Smooth muscle cell (in vitro differentiated cells): ENCODE data around the gene ATRX. TPM values are rescaled to one million over a fixed set of nuclear protein-coding genes. Genes with fewer than 3 reads are reported as not detected.

ENCODE experiments used
- DNase-seq: peaks from one replicate; lab custom pipeline; 2025; ENCODE audit not compliant: unreplicated experiment; lab: John Stamatoyannopoulos, UW
- H2AFZ ChIP-seq: fragments of 200-600 bp; sonication (generic); 2 replicates; pipeline ENCODE4 v1.6.0; 2016; ENCODE audit warnings: antibody characterized with exemption, low read depth, mild to moderate bottlenecking
- H3F3A ChIP-seq: fragments of 200-600 bp; sonication (generic); 2 replicates; pipeline ENCODE4 v1.6.0; 2017; ENCODE audit warnings: antibody characterized with exemption, low read depth
- H3K27ac ChIP-seq: fragments of 200-600 bp; sonication (generic); 2 replicates; pipeline ENCODE4 v1.5.1; 2016; ENCODE audit warnings: low read depth, mild to moderate bottlenecking
- H3K27me3 ChIP-seq: fragments of 200-600 bp; sonication (generic); 2 replicates; pipeline ENCODE4 v1.6.1; 2016; ENCODE audit warnings: low read depth, mild to moderate bottlenecking
- H3K36me3 ChIP-seq: fragments of 200-600 bp; sonication (generic); 2 replicates; pipeline ENCODE4 v1.5.1; 2016; ENCODE audit warnings: low read depth
- H3K4me1 ChIP-seq: fragments of 200-600 bp; sonication (generic); 2 replicates; pipeline ENCODE4 v1.5.1; 2016; ENCODE audit warnings: low read depth
- H3K4me2 ChIP-seq: fragments of 200-600 bp; sonication (generic); 2 replicates; pipeline ENCODE4 v1.6.0; 2016; ENCODE audit warnings: mild to moderate bottlenecking
- H3K4me3 ChIP-seq: fragments of 200-600 bp; sonication (generic); 2 replicates; pipeline ENCODE4 v1.5.1; 2016; ENCODE audit warnings: mild to moderate bottlenecking
- H3K79me2 ChIP-seq: fragments of 200-600 bp; sonication (generic); 2 replicates; pipeline ENCODE4 v1.6.0; 2016; ENCODE audit warnings: low read depth, mild to moderate bottlenecking
- H3K9ac ChIP-seq: fragments of 200-600 bp; sonication (generic); 2 replicates; pipeline ENCODE4 v1.6.0; 2016; ENCODE audit warnings: low read depth
- H3K9me3 ChIP-seq: fragments of 200-600 bp; sonication (generic); replicated peaks from 2 replicates; pipeline ENCODE4 v1.5.1; 2016; ENCODE audit warnings: low read depth
- H4K20me1 ChIP-seq: fragments of 200-600 bp; sonication (generic); 2 replicates; pipeline ENCODE4 v1.6.0; 2016; ENCODE audit warnings: low read depth
- CTCF ChIP-seq: fragments of 200-600 bp; sonication (generic); IDR thresholded peaks from 2 replicates; pipeline ENCODE4 v1.5.1; 2017; ENCODE audit warnings: borderline replicate concordance, mild to moderate bottlenecking, antibody characterized with exemption; ENCODE audit not compliant: insufficient read depth, poor library complexity, severe bottlenecking
- WGBS: methylation state at CpG from one replicate; pipeline ENCODE4 v1.1.7; 2016; ENCODE audit warnings: low lambda C conversion rate; 5-methylcytosine and 5-hydroxymethylcytosine counted together
- polyA plus RNA-seq: library from polyadenylated mRNA; unstranded; fragments of >200 nt; fragmentation: Nextera tagmentation; extraction: Ambion mirVana; gene quantifications from 2 replicates; pipeline ENCODE4 v1.2.1, GENCODE V29; 2016
- total RNA-seq: library from RNA; depleted of rRNA; stranded (reverse); fragments of >200 nt; gene quantifications from 2 replicates; pipeline ENCODE4 v1.2.3, GENCODE V29; 2014

ATRX gene
- total and polyA plus RNA-seq, 2 experiments from 2014 or later: 38.0 to 79.2 TPM

- no peaks in the 10 kb centered on the region for H3K36me3 ChIP-seq
- H3K9me3 ChIP-seq: no peaks in the 10 kb centered on the region
These were observed 28.2 kb upstream of the ATRX start for GRCh38 chrX:77814210-77814609.

GRCh38 chrX:77802201-77802600 lies 16.2 kb upstream of the ATRX start:
- 58% methylated on average over 1 of the region's 1 CpG for WGBS
- no peaks in the 10 kb centered on the region for H3F3A ChIP-seq
- no peaks in the 10 kb centered on the region for H4K20me1 ChIP-seq

More at GRCh38 chrX:77814210-77814609, 28.2 kb upstream of the ATRX start:
- no peaks in the 10 kb centered on the region for H4K20me1 ChIP-seq
- no peak overlapping the region for H3K27ac ChIP-seq
- H2AFZ ChIP-seq: no peak overlapping the region
- H3K4me1 ChIP-seq: no peaks in the 10 kb centered on the region
- H3K4me3 ChIP-seq: no peak overlapping the region
- H3K27me3 ChIP-seq: no peaks in the 10 kb centered on the region
- DNase-seq: no peak
- H3K79me2 ChIP-seq: no peaks in the 10 kb centered on the region
- WGBS: 89% methylated on average over 1 of the region's 1 CpG
- TF ChIP-seq CTCF: no peak
- no peaks in the 10 kb centered on the region for H3F3A ChIP-seq
- no peak overlapping the region for H3K9ac ChIP-seq
- H3K4me2 ChIP-seq: no peak overlapping the region

GRCh38 chrX:77795124-77795523 lies 9.1 kb upstream of the ATRX start:
- TF ChIP-seq CTCF: no peak
- no peak for DNase-seq
- no peak overlapping the region for H2AFZ ChIP-seq
- no peak overlapping the region for H3K27ac ChIP-seq
- H3K79me2 ChIP-seq: no peaks in the 10 kb centered on the region
- H3K9me3 ChIP-seq: no peaks in the 10 kb centered on the region
- H3K9ac ChIP-seq: no peak overlapping the region
- no peaks in the 10 kb centered on the region for H3F3A ChIP-seq
- H3K4me3 ChIP-seq: no peak overlapping the region
- 91% methylated on average over 1 of the region's 1 CpG for WGBS
- H3K4me1 ChIP-seq: no peaks in the 10 kb centered on the region
- no peaks in the 10 kb centered on the region for H4K20me1 ChIP-seq
- H3K36me3 ChIP-seq: no peaks in the 10 kb centered on the region
- H3K27me3 ChIP-seq: no peaks in the 10 kb centered on the region
- no peak overlapping the region for H3K4me2 ChIP-seq

More at GRCh38 chrX:77802201-77802600, 16.2 kb upstream of the ATRX start:
- no peak overlapping the region for H3K4me3 ChIP-seq
- H3K4me1 ChIP-seq: no peaks in the 10 kb centered on the region
- H3K27me3 ChIP-seq: no peaks in the 10 kb centered on the region
- TF ChIP-seq CTCF: no peak
- DNase-seq: no peak
- no peak overlapping the region for H3K27ac ChIP-seq
- no peaks in the 10 kb centered on the region for H3K9me3 ChIP-seq
- no peaks in the 10 kb centered on the region for H3K79me2 ChIP-seq
- H2AFZ ChIP-seq: no peak overlapping the region
- H3K4me2 ChIP-seq: no peak overlapping the region
- no peaks in the 10 kb centered on the region for H3K36me3 ChIP-seq
- no peak overlapping the region for H3K9ac ChIP-seq

- Histone ChIP-seq H4K20me1 (no peaks in the 10 kb centered on the region), H3K9ac (no peak overlapping the region), H3K79me2 (no peaks in the 10 kb centered on the region), H3K27me3 (no peaks in the 10 kb centered on the region), H3F3A (no peaks in the 10 kb centered on the region), H3K9me3 (no peaks in the 10 kb centered on the region), H2AFZ (no peak overlapping the region), H3K4me3 (no peak overlapping the region), H3K4me1 (no peaks in the 10 kb centered on the region), H3K4me2 (no peak overlapping the region), H3K36me3 (no peaks in the 10 kb centered on the region), H3K27ac (no peak overlapping the region)
- no peak for TF ChIP-seq CTCF
- DNase-seq: no peak
- 79% methylated on average over 6 of the region's 6 CpGs for WGBS
These were observed 7.9 kb upstream of the ATRX start for GRCh38 chrX:77793946-77794345.
